Measurements from ENCODE around the gene WTIP. TPM values are rescaled to one million over a fixed set of nuclear protein-coding genes. Genes with fewer than 3 reads are reported as not detected.

The WTIP gene
- total and polyA plus RNA-seq, 2 of the 4 experiments (the other 2 are of a cell fraction): 30.3 to 48.9 TPM

- peak overlapping the region; percentile 59; the same call in 1 of the 2 replicates for H3K4me2 ChIP-seq (ENCODE audit: low read depth, low read length)
- peaks cover 22% of the 10 kb centered on the region for H3K4me1 ChIP-seq (ENCODE audit: control insufficient read depth, insufficient read depth, low read length)
- peaks cover 14 to 57% of the 10 kb centered on the region in 2 experiments for H3K79me1 ChIP-seq (ENCODE audit: low read depth in 1 of 2, low read length in 2 of 2)
- H2AFZ ChIP-seq (replicated peaks; ENCODE audit: low read length, poor library complexity): no peak overlapping the region
- peak overlapping the region; percentile 67; the same call in 1 of the 2 replicates for H3K27ac ChIP-seq (ENCODE audit: insufficient read depth, low read length)
- no peak overlapping the region for H3K4ac ChIP-seq (ENCODE audit: low read depth, low read length)
- WGBS, 2 experiments (ENCODE audit: extremely low coverage in 2 of 2, insufficient read length in 1 of 2): 92% methylated on average over 4 of the region's 5 CpGs; no CpG with 5 or more reads in 1 of the 2 experiments
- H3K18ac ChIP-seq (ENCODE audit: low read depth, low read length): peak overlapping the region; percentile 54; the same call in 1 of the 2 replicates
- no peak overlapping the region for H2BK120ac ChIP-seq (ENCODE audit: low read depth, low read length)
- CTCF ChIA-PET: no interaction called here
- H3K9me1 ChIP-seq (ENCODE audit: insufficient read depth, low read length): peaks cover 7% of the 10 kb centered on the region; the same call in 1 of the 2 replicates
- dilution Hi-C loops (cut with HindIII; ENCODE audit: low sequenced_read_pairs, unreplicated experiment): no loop called here
- H3K36me3 ChIP-seq (ENCODE audit: control insufficient read depth, insufficient read depth, low read length): peaks cover 21% of the 10 kb centered on the region
- peak overlapping the region; percentile 44; the same call in 1 of the 2 replicates for H4K5ac ChIP-seq (ENCODE audit: low read depth, low read length)
- H2AK5ac ChIP-seq (ENCODE audit: low read depth, low read length): no peak overlapping the region
- no peak overlapping the region for H3K14ac ChIP-seq (replicated peaks; ENCODE audit: low read depth, low read length)
- no peak for DNase-seq
- intact Hi-C loops (cut with micrococcal nuclease): loop anchor here (2.0 to 10.0 kb wide), 3 partner anchors 20 to 208 kb away; no protein-coding TSS in a partner anchor
- H3K27me3 ChIP-seq (ENCODE audit: control insufficient read depth, insufficient read depth, low read length): no peaks in the 10 kb centered on the region
- H4K20me1 ChIP-seq (ENCODE audit: insufficient read depth, low read length): peaks cover 62% of the 10 kb centered on the region
- no peak overlapping the region for H3K9ac ChIP-seq (ENCODE audit: low read depth, low read length)
- no peak overlapping the region for H4K8ac ChIP-seq (ENCODE audit: low read depth in 2 of 2, low read length in 2 of 2)
- no peak overlapping the region for H3K56ac ChIP-seq (ENCODE audit: extremely low read depth, insufficient read depth, low read length)
- in situ Hi-C loops (cut with MboI; ENCODE audit: low sequenced_read_pairs): no loop called here
- no peak for ATAC-seq (ENCODE audit: low read depth)
- no peaks in the 10 kb centered on the region for H3K9me3 ChIP-seq (ENCODE audit: control insufficient read depth, insufficient read depth, low read length)
- H2BK5ac ChIP-seq (ENCODE audit: low read depth, low read length, poor library complexity, severe bottlenecking): peak overlapping the region; percentile 3
- POLR2A ChIA-PET (ENCODE audit: unreplicated experiment): no interaction called here
- H3K23ac ChIP-seq (ENCODE audit: low read depth, low read length): peak overlapping the region; percentile 1; the same call in 1 of the 2 replicates
- no peak for TF ChIP-seq FOS (IDR thresholded peaks at IDR 0.05; ENCODE audit: low read depth, low read length)
- TF ChIP-seq ELK1 (IDR thresholded peaks at IDR 0.05; ENCODE audit: borderline replicate concordance, low read depth, low read length): no peak
- TF ChIP-seq BHLHE40 (IDR thresholded peaks at IDR 0.05; ENCODE audit: low read depth, low read length): no peak
- no peak for TF ChIP-seq CHD1 (IDR thresholded peaks at IDR 0.05; ENCODE audit: low read depth, low read length)
- TF ChIP-seq CEBPB (IDR thresholded peaks at IDR 0.05; ENCODE audit: low read depth, low read length): no peak
- TF ChIP-seq SMC3 (IDR thresholded peaks at IDR 0.05; ENCODE audit: low read depth, low read length): no peak
- TF ChIP-seq RFX5 (IDR thresholded peaks at IDR 0.05; ENCODE audit: low read depth, low read length): no peak
- no peak for TF ChIP-seq USF2 (IDR thresholded peaks at IDR 0.05; ENCODE audit: low read depth, low read length)
- TF ChIP-seq CTCF (conservative IDR thresholded peaks at IDR 0.05; ENCODE audit: low read depth, low read length): no peak
- no peak overlapping the region for H3K4me3 ChIP-seq (ENCODE audit: insufficient read depth, low read depth, low read length)
- no peak overlapping the region for H2AK9ac ChIP-seq (replicated peaks; ENCODE audit: low read depth, low read length, poor library complexity)
- H4K91ac ChIP-seq (ENCODE audit: insufficient read depth, low read depth, low read length): no peak overlapping the region
- BruUV-seq (replicated peaks): no TSS peak
- H2BK20ac ChIP-seq (ENCODE audit: low read depth, low read length): no peak overlapping the region
- H2BK15ac ChIP-seq (ENCODE audit: low read depth, low read length): no peak overlapping the region
Observed at GRCh38 chr19:34432797-34433196, 48.8 kb upstream of the WTIP start.
